Ishikawa (cell line): Measurements from ENCODE around the gene SUMO4.

Experiments used
- CEBPB ChIP-seq: IDR thresholded peaks from 2 replicates; pipeline ENCODE4 v1.6.1; 2012
- CREB1 ChIP-seq: IDR thresholded peaks from 2 replicates; pipeline ENCODE4 v1.6.1; 2012; ENCODE audit warnings: low read depth
- EP300 ChIP-seq: IDR thresholded peaks from 2 replicates; pipeline ENCODE4 v1.6.1; 2012; ENCODE audit warnings: borderline replicate concordance
- NFIC ChIP-seq: IDR thresholded peaks from 2 replicates; pipeline ENCODE4 v1.6.1; 2012
- RAD21 ChIP-seq: IDR thresholded peaks from 2 replicates; pipeline ENCODE4 v1.6.1; 2012; ENCODE audit warnings: low read depth
- TAF1 ChIP-seq: IDR thresholded peaks from 2 replicates; pipeline ENCODE4 v1.6.1; 2012; ENCODE audit warnings: low read depth, mild to moderate bottlenecking
- TCF12 ChIP-seq: IDR thresholded peaks from 2 replicates; pipeline ENCODE4 v1.6.1; 2012; ENCODE audit warnings: low read depth
- TEAD4 ChIP-seq: IDR thresholded peaks from 2 replicates; pipeline ENCODE4 v1.6.1; 2012
- ZBTB7A ChIP-seq: IDR thresholded peaks from 2 replicates; pipeline ENCODE4 v1.6.1; 2012; ENCODE audit warnings: low read depth
- TF ChIP-seq, protein P1 (sequence below): IDR thresholded peaks from 2 replicates; pipeline ENCODE4 v1.6.1; 2012
- TF ChIP-seq, protein P2 (sequence below): IDR thresholded peaks from 2 replicates; pipeline ENCODE4 v1.6.1; 2012; ENCODE audit warnings: low read depth, mild to moderate bottlenecking

DNA sequence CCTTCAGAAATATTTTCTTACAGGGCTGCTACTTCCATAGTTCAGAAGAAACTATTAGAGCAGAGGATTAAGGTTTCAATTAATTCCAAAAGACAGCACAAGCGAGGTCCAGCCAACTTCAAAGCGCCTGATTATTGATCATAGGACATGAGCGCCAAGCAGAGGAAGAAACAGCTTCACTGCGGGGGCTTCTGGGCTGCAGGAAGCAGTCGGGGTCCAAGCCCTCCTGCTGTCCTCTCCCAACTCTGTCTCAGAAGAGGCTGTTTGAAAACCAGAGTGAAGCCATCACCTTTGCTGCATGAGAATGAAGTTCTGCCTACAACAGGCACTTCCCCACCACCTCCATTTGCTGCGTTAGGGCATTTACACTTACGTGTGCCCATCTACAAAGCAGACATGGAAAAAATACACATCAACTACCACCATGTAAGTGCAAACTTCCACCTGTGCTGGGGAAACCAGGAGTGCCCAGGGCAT is 23.9 kb downstream of the SUMO4 start:
- TF ChIP-seq CREB1: no peak
- no peak for TF ChIP-seq EP300
- TF ChIP-seq TAF1: no peak
- TF ChIP-seq ZBTB7A: no peak
- TF ChIP-seq, protein P1, sequence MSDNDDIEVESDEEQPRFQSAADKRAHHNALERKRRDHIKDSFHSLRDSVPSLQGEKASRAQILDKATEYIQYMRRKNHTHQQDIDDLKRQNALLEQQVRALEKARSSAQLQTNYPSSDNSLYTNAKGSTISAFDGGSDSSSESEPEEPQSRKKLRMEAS: no peak
- TF ChIP-seq, protein P2, sequence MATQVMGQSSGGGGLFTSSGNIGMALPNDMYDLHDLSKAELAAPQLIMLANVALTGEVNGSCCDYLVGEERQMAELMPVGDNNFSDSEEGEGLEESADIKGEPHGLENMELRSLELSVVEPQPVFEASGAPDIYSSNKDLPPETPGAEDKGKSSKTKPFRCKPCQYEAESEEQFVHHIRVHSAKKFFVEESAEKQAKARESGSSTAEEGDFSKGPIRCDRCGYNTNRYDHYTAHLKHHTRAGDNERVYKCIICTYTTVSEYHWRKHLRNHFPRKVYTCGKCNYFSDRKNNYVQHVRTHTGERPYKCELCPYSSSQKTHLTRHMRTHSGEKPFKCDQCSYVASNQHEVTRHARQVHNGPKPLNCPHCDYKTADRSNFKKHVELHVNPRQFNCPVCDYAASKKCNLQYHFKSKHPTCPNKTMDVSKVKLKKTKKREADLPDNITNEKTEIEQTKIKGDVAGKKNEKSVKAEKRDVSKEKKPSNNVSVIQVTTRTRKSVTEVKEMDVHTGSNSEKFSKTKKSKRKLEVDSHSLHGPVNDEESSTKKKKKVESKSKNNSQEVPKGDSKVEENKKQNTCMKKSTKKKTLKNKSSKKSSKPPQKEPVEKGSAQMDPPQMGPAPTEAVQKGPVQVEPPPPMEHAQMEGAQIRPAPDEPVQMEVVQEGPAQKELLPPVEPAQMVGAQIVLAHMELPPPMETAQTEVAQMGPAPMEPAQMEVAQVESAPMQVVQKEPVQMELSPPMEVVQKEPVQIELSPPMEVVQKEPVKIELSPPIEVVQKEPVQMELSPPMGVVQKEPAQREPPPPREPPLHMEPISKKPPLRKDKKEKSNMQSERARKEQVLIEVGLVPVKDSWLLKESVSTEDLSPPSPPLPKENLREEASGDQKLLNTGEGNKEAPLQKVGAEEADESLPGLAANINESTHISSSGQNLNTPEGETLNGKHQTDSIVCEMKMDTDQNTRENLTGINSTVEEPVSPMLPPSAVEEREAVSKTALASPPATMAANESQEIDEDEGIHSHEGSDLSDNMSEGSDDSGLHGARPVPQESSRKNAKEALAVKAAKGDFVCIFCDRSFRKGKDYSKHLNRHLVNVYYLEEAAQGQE: no peak
- TF ChIP-seq TCF12: no peak
- no peak for TF ChIP-seq RAD21
- TF ChIP-seq TEAD4: no peak
- no peak for TF ChIP-seq CEBPB
- no peak for TF ChIP-seq NFIC
